BLaER1 (cell line): ENCODE data around the gene NEMP1.

ENCODE experiments used
- H3K27ac ChIP-seq: shearing (Covaris generic); formaldehyde crosslinking; 2 replicates; pipeline ENCODE4 v1.8.1; 2022
- H3K27me3 ChIP-seq: shearing (Covaris generic); formaldehyde crosslinking; 2 replicates; pipeline ENCODE4 v1.8.1; 2022
- H3K36me3 ChIP-seq: shearing (Covaris generic); formaldehyde crosslinking; 2 replicates; pipeline ENCODE4 v1.8.1; 2022
- H3K4me1 ChIP-seq: shearing (Covaris generic); formaldehyde crosslinking; 2 replicates; pipeline ENCODE4 v1.8.1; 2022
- H3K4me2 ChIP-seq: shearing (Covaris generic); formaldehyde crosslinking; 2 replicates; pipeline ENCODE4 v1.8.1; 2022
- H3K4me3 ChIP-seq: shearing (Covaris generic); formaldehyde crosslinking; 2 replicates; pipeline ENCODE4 v1.8.1; 2022
- H3K9ac ChIP-seq: shearing (Covaris generic); formaldehyde crosslinking; 2 replicates; pipeline ENCODE4 v1.8.1; 2022
- H3K9me3 ChIP-seq: shearing (Covaris generic); formaldehyde crosslinking; 2 replicates; pipeline ENCODE4 v1.8.1; 2022
- H4K20me1 ChIP-seq: shearing (Covaris generic); formaldehyde crosslinking; 2 replicates; pipeline ENCODE4 v1.8.1; 2022
- Cebpa-rat ChIP-seq: shearing (Covaris generic); IDR thresholded peaks from 2 replicates; pipeline ENCODE4 v1.8.1; 2022

NEMP1 gene

DNA sequence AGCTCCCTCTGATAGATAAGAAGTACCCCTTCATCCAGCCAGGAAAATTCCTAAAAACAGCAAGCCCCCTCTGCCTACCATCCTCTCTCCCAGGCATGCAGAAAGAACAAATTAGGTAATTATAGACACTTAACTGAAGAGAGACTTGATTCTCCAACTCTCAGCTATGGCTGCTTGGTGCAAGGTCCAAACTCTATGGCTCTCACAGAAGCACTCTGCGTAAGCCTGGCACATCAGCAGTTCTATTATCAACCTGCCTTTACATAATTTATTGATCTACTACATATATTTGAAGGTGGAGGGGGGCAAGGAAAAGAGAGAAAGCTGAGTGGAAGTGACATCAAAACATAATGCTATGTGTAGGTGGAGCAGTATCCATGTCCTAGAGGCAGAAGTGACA is 27.6 kb downstream of the NEMP1 start:
- Histone ChIP-seq H4K20me1 (no peaks in the 10 kb centered on the region), H3K9me3 (no peaks in the 10 kb centered on the region), H3K4me2 (no peak overlapping the region), H3K9ac (no peak overlapping the region), H3K4me1 (0 out of 2 replicates have a peak, but pooled peaks cover 5% of the 10 kb centered on the region), H3K27me3 (no peaks in the 10 kb centered on the region), H3K27ac (no peak overlapping the region), H3K4me3 (no peak overlapping the region), H3K36me3 (peaks cover 13% of the 10 kb centered on the region; the same call in 1 of the 2 replicates)
- no peak for TF ChIP-seq Cebpa-rat

DNA sequence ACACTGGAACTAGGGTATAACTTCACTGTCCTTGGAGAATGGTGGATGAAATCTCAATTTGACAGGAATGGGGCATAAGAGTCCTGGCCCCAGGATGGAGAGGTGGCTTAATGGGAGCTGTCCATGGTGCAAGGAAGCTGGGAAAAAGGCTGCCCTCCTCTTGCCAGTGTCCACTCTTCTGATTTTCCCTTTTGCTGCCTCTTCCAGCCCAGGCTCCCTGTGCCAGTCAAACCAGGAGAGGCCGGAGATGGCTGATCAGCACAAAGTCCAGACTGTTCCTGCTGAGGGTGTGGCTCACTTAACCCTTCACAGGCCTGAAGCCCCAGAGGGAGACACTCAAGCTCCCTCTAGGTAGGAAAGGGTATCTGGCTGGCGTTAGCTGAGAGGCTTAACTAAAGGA is 28.7 kb downstream of the NEMP1 start, which contains the start of gene MYO1A:
Gene MYO1A, minus strand, starts transcription at position 240 of the 400 bp plus-strand sequence. CDS start 1,806 bp downstream, outside the sequence.
- no peak within 1 kb of the TSS for H3K27ac ChIP-seq
- H3K9ac ChIP-seq = no peak within 1 kb of the TSS
- H4K20me1 ChIP-seq = no peaks in the 10 kb centered on the region
- H3K9me3 ChIP-seq = no peaks in the 10 kb centered on the region
- H3K27me3 ChIP-seq = no peaks in the 10 kb centered on the region
- TF ChIP-seq Cebpa-rat = no peak
- peaks cover 10% of the 10 kb centered on the region; the same call in 1 of the 2 replicates for H3K36me3 ChIP-seq
- no peak within 1 kb of the TSS for H3K4me2 ChIP-seq
- H3K4me3 ChIP-seq = no peak within 1 kb of the TSS
- H3K4me1 ChIP-seq = 0 out of 2 replicates have a peak, but pooled peaks cover 5% of the 10 kb centered on the region

DNA sequence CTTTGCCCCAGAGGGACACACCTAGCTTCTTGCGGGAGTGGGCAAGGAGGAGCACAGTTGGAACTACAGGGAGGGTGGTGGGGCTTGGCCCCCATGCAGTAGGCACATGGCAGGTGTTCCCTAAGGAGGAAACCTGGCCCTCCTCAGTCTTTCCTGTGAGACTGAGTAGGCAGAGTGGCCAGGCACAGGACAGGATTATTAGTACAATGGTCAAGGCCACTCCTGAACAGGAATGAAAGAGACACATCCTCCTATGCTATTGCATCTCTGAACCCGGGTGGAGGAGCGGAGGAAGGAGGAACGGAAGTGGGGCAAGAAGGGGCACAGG is 29.5 kb downstream of the NEMP1 start:
- TF ChIP-seq Cebpa-rat = no peak
- Histone ChIP-seq H4K20me1 (no peaks in the 10 kb centered on the region), H3K27ac (no peak overlapping the region), H3K4me3 (no peak overlapping the region), H3K27me3 (no peaks in the 10 kb centered on the region), H3K9me3 (no peaks in the 10 kb centered on the region), H3K9ac (no peak overlapping the region), H3K36me3 (peaks cover 2% of the 10 kb centered on the region; the same call in 1 of the 2 replicates), H3K4me1 (0 out of 2 replicates have a peak, but pooled peaks cover 5% of the 10 kb centered on the region), H3K4me2 (no peak overlapping the region)

DNA sequence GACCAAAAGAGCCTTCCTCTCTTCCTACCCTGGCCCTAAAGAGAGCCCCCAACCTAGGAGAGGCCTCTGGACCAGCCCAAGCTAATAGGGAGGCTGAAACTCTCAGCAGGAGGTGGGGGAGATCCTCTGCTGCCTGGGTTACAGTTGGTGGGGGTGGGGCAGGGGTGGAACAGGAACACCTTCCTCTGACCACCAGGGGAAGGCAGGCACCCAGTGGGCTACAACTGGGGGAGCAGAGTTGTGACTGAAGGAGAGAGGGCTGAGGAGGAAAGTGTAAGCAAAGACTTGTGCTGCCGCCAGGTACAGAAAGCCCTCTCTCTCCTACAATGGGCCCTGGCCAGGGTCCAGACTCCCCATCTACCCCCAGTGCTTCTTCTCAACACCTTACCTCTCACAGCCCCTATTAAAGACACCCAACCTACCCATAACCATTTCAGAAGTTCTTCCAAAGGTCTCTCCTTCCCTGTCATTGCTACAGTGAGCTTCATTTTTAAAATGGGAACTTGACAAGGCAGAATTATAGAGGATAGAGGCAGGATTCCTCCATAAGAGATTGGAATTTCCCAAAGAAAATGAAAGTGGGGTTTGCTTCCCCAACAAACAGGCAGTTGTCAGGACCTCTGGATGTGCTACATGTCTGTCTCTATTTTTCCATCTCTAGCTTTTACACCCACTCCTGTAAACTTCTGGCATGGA is 30.0 kb downstream of the NEMP1 start:
- H3K9ac ChIP-seq = no peak overlapping the region
- H3K27ac ChIP-seq = no peak overlapping the region
- no peak overlapping the region for H3K4me3 ChIP-seq
- H3K9me3 ChIP-seq = no peaks in the 10 kb centered on the region
- H3K4me2 ChIP-seq = no peak overlapping the region
- H3K36me3 ChIP-seq = no peaks in the 10 kb centered on the region
- H3K4me1 ChIP-seq = 0 out of 2 replicates have a peak, but pooled peaks cover 5% of the 10 kb centered on the region
- H4K20me1 ChIP-seq = no peaks in the 10 kb centered on the region
- TF ChIP-seq Cebpa-rat = no peak
- no peaks in the 10 kb centered on the region for H3K27me3 ChIP-seq

DNA sequence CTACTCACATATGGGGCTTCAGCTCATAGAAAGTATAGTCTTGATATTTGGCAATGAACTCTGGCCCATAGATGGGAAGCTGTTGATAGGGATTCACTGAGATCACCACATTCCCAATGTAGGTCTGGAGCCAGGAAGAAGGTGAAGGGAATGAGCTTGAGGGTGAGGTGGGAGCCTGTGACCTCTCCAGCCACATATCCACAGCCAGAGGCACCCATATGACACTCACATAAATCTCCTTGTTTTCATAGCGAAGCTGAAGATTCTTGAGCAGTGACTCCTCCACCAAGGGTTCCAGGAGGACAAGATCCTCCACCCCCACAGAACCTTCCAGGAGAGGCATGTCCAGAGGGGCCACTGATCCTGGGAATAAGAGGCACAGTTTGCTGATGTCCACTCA is 30.6 kb downstream of the NEMP1 start:
- H3K36me3 ChIP-seq = no peaks in the 10 kb centered on the region
- H3K9ac ChIP-seq = no peak overlapping the region
- H3K4me2 ChIP-seq = no peak overlapping the region
- H3K4me3 ChIP-seq = no peak overlapping the region
- H3K9me3 ChIP-seq = no peaks in the 10 kb centered on the region
- H4K20me1 ChIP-seq = no peaks in the 10 kb centered on the region
- H3K27ac ChIP-seq = no peak overlapping the region
- no peak for TF ChIP-seq Cebpa-rat
- H3K27me3 ChIP-seq = no peaks in the 10 kb centered on the region
- 0 out of 2 replicates have a peak, but pooled peaks cover 5% of the 10 kb centered on the region for H3K4me1 ChIP-seq

DNA sequence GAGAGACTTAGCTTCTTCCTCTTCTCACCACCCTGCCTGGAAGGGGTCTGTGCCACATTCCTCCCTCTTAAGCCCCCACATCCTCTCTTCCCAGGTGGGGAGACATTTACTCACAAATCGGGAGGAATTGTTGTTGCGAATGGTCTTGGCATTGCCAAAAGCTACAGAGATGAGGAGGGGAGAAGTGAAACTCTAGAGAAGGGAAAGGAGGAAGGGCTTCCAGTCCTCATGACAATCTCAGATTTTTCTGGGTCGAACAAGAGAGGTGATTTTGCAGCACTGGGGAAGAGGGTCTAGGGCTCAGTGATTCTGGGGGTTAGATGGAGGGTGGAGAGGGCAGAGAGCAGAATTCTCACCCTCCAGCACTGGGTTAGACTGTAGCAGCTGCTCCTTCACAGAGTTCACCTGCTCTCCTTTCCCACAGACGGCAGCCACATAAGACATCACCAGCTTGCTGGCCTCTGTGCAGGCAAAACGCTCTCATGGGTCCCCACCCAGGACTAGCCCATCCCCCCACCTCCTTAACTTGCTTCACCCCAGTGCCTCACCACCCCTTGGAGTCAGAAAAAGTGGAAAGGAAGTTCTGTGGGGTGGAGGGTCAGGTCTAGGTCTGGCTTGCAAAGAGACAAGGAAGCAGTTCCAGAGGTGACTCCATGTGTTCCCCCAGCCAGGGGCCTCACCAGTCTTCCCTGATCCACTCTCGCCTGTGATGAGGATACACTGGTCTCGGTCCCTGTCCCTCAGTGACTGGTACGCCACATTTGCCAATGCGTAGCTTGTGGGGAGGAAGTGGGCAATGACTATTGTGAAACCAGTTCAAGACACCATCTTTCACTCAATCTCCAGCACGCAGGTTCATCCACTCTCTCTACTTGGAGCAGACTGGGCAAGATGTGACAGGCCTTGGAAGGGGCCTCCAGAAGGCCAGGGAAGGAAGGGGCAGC is 31.4 kb downstream of the NEMP1 start:
- H3K27me3 ChIP-seq = no peaks in the 10 kb centered on the region
- no peaks in the 10 kb centered on the region for H4K20me1 ChIP-seq
- no peak overlapping the region for H3K4me2 ChIP-seq
- H3K4me1 ChIP-seq = 0 out of 2 replicates have a peak, but pooled peaks cover 5% of the 10 kb centered on the region
- no peaks in the 10 kb centered on the region for H3K36me3 ChIP-seq
- no peaks in the 10 kb centered on the region for H3K9me3 ChIP-seq
- H3K4me3 ChIP-seq = no peak overlapping the region
- no peak overlapping the region for H3K9ac ChIP-seq
- TF ChIP-seq Cebpa-rat = no peak
- H3K27ac ChIP-seq = no peak overlapping the region

DNA sequence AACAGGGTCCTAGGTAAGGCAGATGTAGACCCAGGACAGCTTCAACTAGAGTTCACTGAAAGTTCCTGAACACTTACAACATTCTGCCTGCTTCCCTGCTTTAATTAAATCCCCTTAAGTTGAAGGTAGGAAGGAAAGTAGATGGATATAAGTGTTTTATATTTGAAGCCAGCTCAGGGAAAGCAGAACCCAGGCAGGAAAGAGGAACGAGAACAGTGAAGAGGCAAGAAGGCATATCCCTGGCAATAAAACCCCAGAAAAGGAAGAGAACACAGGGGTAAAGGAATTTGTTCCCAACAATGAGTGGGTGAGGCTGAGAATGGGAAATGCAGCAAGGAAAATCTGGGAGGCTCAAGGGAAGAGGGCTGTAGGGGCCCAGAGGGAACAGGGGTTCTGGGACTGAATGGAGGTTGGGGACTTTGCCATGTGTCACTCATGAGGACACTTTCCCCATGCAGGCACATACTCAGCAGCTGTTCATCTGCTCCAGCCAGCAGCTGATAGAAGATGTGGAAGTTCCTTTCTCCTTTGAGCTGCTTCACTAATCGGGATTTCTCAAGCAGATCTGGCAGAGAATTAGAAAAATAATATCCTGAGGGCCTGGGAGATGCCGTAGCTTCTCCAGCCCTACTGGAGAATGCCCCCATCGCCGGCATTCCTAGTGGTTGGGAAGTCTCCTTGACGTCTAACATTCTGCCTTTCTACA is 32.4 kb downstream of the NEMP1 start:
- Histone ChIP-seq H3K27ac (no peak overlapping the region), H3K9ac (no peak overlapping the region), H4K20me1 (no peaks in the 10 kb centered on the region), H3K4me2 (no peak overlapping the region), H3K4me3 (no peak overlapping the region), H3K9me3 (no peaks in the 10 kb centered on the region), H3K36me3 (no peaks in the 10 kb centered on the region), H3K4me1 (0 out of 2 replicates have a peak, but pooled peaks cover 5% of the 10 kb centered on the region), H3K27me3 (no peaks in the 10 kb centered on the region)
- no peak for TF ChIP-seq Cebpa-rat

DNA sequence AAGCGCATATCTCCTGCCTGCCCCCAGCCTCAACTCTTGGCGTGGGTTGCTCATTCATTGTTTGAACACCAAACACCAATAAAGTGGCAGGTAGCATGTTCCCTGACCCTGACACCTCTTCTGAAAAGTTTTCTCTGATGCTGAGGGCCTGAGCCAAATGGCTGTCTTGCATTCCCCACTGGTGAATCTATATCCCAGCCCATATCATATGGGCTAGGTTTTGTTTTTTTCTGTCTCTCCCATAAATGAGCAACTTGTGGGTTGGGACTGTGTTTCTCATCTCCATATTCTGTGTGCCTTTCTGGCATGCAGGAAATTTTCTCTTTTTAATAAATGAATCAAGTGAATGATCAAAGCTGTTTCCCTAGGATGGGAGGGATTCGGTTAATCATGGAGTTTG is 33.7 kb downstream of the NEMP1 start:
- no peak overlapping the region for H3K4me2 ChIP-seq
- H3K4me3 ChIP-seq = no peak overlapping the region
- no peaks in the 10 kb centered on the region for H3K36me3 ChIP-seq
- no peaks in the 10 kb centered on the region for H4K20me1 ChIP-seq
- no peak overlapping the region for H3K27ac ChIP-seq
- H3K27me3 ChIP-seq = no peaks in the 10 kb centered on the region
- no peaks in the 10 kb centered on the region for H3K9me3 ChIP-seq
- H3K4me1 ChIP-seq = 0 out of 2 replicates have a peak, but pooled peaks cover 5% of the 10 kb centered on the region
- no peak for TF ChIP-seq Cebpa-rat
- no peak overlapping the region for H3K9ac ChIP-seq

DNA sequence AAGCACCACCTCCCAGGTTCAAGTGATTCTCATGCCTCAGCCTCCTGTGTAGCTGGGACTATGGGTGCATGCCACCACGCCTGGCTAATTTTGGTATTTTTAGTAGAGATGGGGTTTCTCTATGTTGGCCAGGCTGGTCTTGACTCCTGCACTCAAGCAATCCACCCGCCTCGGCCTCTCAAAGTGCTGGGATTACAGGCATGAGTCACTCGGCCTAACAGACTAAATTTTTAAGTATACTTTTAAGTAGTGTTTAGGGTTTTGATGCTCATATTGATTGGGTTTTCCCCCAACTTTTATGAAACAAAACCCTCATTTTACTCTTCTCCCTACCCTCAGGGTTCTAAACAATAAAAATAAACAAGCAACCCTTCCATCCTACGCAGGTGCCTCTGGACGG is 34.1 kb downstream of the NEMP1 start:
- H4K20me1 ChIP-seq = no peaks in the 10 kb centered on the region
- no peaks in the 10 kb centered on the region for H3K9me3 ChIP-seq
- no peak overlapping the region for H3K4me2 ChIP-seq
- H3K27me3 ChIP-seq = no peaks in the 10 kb centered on the region
- no peak overlapping the region for H3K9ac ChIP-seq
- no peaks in the 10 kb centered on the region for H3K36me3 ChIP-seq
- no peak overlapping the region for H3K27ac ChIP-seq
- TF ChIP-seq Cebpa-rat = no peak
- 0 out of 2 replicates have a peak, but pooled peaks cover 5% of the 10 kb centered on the region for H3K4me1 ChIP-seq
- no peak overlapping the region for H3K4me3 ChIP-seq
